ENCODE results near the gene UBL5.
"Not testable (repeated sequence)": the region's sequence is repeated elsewhere in the genome, so short reads cannot be mapped to it uniquely, and the experiment has no call there.

UBL5 gene

DNA sequence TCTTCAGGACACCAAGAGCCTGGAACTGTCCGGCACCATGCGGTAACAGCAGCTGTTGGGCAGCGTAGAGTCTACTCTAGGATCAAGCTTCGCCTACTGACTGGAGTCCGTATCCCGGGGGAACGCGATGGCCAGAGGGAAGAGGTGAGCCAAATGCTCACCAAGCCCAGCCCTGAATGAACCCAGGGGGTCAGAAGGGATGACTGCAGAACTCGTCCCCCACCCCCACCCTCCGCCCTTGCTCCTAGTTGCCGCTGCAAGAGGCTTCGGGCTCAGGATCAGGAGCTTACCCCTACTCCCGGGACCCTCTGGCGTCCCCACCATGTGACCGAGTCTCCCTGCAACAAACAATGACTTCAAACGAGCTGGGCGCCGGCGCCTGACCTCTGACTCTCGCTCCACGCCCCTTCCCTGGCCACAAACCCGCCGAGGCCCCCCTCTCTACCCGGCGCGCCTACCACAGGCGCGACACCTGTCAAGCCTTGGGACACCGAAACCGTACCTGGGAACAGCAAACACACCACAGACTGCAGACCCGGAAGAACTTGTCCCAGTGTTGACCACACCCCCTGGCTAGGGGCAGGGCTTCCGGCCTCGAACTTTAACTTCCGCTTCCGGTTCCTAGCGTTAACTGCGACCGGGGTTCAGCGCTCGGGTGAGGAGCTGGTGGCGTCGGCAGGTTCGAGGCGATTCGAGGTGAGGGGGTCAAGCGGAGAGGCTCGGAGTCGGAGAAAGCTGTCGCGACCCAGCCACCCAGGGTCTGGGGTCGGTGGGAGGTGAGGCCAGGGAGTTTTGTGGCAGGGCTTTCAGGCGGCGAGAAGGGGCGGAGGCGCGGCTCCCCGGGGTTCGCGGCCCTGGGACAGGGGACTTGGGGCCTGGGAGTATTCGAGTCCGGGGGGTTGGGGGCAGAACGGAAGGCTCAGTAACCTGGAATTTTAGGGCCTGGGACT lies at the start of gene UBL5:
Gene UBL5, plus strand, starts transcription at position 630 of the 950 bp plus-strand sequence. CDS start 420 bp downstream, outside the sequence.
- H3K4me3 ChIP-seq (ENCODE audit: low read depth, low read length): peak within 1 kb of the TSS; percentile 99
- TF ChIP-seq, protein P1, sequence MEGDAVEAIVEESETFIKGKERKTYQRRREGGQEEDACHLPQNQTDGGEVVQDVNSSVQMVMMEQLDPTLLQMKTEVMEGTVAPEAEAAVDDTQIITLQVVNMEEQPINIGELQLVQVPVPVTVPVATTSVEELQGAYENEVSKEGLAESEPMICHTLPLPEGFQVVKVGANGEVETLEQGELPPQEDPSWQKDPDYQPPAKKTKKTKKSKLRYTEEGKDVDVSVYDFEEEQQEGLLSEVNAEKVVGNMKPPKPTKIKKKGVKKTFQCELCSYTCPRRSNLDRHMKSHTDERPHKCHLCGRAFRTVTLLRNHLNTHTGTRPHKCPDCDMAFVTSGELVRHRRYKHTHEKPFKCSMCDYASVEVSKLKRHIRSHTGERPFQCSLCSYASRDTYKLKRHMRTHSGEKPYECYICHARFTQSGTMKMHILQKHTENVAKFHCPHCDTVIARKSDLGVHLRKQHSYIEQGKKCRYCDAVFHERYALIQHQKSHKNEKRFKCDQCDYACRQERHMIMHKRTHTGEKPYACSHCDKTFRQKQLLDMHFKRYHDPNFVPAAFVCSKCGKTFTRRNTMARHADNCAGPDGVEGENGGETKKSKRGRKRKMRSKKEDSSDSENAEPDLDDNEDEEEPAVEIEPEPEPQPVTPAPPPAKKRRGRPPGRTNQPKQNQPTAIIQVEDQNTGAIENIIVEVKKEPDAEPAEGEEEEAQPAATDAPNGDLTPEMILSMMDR (IDR thresholded peaks at IDR 0.05; ENCODE audit: low read depth, low read length, missing control alignments): no peak
- peak; percentile 89 for DNase-seq (ENCODE audit: low read depth)

DNA sequence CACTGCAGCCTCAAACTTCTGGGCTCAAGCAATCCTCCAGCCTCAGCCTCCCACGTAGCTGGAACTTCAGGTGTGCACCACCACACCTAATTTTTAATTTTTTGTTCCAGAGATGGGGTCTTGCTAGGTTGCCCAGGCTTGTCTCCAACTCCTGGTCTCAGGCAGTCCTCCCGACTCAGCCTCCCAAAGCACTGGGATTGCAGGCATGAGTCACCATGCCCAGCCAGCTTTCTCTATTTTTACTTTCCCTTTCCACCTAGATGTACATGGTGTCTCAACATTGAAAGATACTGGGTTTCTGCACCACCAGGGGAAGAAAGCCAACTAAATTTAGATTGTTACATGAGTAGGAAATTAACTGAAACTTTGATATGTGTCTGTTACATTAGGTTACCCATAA lies 45.4 kb upstream of the UBL5 start:
- H3K4me3 ChIP-seq (ENCODE audit: low read depth, low read length): no peak overlapping the region
- TF ChIP-seq, protein P1 (IDR thresholded peaks at IDR 0.05; ENCODE audit: low read depth, low read length, missing control alignments): no peak
- no peak for DNase-seq (ENCODE audit: low read depth)

DNA sequence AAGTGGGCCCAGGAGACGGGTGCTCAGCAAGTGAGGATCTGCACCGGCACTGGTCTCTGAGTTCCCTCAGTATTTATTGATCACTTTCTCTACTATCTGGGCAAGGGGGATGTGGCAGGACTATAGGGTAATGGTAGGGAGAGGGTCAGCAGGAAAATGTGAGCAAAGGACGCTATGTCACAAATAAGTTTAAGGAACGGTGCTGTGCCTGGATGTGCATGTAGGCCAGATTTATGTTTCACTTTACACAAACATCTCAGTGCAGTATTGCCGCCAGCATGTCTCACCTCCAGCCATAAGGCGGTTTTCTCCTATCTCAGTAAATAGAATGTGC lies 43.6 kb upstream of the UBL5 start:
- not testable (repeated sequence) for DNase-seq (ENCODE audit: low read depth); H3K4me3 ChIP-seq (ENCODE audit: low read depth, low read length)

DNA sequence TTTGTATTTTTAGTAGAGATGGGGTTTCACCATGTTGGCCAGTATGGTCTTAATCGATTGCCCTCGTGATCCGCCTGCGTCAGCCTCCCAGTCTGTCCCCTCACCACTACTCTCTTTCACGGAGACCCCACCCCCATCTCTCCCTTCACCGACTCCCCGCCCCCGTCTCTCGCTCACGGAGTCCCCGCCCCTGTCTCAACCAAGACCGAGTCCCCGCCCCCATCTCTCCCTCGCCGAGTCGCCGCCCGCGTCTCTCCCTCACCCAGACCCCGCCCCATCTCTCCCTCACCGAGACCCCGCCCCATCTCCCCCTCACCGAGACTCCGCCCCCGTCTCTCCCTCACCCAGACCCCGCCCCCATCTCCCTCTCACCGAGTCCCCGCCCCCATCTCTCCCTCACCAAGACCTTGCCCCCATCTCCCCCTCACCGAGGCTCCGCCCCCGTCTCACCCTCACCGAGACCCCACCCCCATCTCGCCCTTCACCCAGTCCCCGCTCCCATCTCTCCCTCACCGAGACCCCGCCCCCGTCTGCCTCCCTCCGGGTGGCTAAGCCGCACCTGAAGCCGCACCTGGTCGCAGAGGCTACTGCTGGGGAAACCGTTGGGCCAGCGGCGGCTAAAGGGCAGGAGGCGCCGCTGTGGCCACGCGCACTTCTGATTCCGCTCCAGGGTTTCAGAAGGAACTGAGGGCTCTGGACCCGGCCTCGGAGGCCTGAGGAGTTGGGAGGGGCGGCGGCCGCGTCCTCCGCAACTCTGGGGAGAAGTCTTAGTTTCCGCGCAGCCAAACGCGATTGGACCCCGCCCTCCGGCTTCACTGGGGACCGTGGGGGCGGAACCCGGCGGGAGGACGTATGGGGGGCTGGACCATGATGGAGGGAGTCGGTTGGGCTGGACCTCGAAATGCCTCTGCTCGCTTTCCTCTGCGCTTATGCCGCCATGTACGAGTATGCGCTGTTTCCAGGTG lies 42.1 kb upstream of the UBL5 start:
- TF ChIP-seq, protein P1 (IDR thresholded peaks at IDR 0.05; ENCODE audit: low read depth, low read length, missing control alignments): no peak
- H3K4me3 ChIP-seq (ENCODE audit: low read depth, low read length): peak overlapping the region; percentile 79
- DNase-seq (ENCODE audit: low read depth): peak; percentile 84

DNA sequence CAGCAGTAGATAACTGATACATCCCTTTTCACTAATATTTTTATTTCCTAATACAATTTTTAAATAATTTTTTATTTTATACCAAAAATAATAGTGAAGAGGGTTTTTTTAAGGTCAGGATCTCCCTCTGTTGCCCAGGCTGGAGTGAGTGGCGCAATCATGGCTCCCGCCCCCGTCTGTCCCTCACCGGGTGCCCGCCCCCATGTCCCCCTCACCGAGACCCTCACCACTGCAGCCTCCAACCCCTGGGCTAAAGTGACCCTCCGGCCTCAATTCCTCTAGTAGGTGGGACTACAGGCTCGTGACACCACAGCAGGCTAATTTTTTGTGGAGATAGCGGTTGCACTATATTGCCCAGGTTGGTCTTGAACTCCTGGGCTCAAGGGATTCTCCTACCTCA lies 41.4 kb upstream of the UBL5 start:
- no peak for DNase-seq (ENCODE audit: low read depth)
- TF ChIP-seq, protein P1 (IDR thresholded peaks at IDR 0.05; ENCODE audit: low read depth, low read length, missing control alignments): no peak
- H3K4me3 ChIP-seq (ENCODE audit: low read depth, low read length): peak overlapping the region; percentile 79

DNA sequence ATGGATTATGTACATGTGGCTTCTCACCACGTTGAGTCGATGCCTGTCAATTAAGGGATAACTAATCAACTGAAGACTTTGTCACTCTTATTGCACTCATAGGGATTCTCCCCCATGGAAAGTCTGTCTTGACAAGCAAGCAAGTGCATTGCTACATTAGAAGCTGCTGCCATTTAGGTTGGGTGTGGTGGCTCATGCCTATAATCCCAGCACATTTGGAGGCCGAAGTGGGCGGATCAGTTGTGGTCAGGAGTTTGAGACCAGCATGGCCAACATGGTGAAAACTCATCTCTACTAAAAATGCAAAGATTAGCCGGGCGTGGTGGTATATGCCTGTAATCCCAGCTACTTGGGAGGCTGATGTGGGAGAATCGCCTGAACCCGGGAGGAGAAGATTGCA lies 40.9 kb upstream of the UBL5 start:
- TF ChIP-seq, protein P1 (IDR thresholded peaks at IDR 0.05; ENCODE audit: low read depth, low read length, missing control alignments): no peak
- H3K4me3 ChIP-seq (ENCODE audit: low read depth, low read length): no peak overlapping the region; the same call in 1 of the 2 replicates
- DNase-seq (ENCODE audit: low read depth): no peak

DNA sequence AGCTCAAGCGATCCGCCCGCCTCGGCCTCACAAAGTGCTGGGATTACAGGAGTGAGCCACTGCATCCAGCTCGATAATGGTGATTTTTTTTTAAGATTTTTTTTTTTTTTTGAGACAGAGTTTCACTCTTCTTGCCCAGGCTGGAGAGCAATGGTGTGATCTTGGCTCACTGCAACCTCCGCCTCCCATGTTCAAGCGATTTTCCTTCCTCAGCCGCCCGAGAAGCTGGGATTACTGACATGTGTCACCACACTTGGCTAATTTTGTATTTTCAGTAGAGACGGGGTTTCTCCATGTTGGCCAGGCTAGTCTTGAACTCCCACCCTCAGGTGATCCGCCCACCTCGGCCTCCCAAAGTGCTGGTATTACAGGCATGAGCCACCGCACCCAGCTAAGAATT lies 39.1 kb upstream of the UBL5 start:
- not testable (repeated sequence) for DNase-seq (ENCODE audit: low read depth); H3K4me3 ChIP-seq (ENCODE audit: low read depth, low read length)

Data from GM12864 (cell line).